ENCODE measurements around the gene JPT1.

Gene JPT1

GRCh38 chr17:75105126-75106080 lies 48.9 kb downstream of the JPT1 start:
- peak in 1 of 2 donors; percentile 9 for DNase-seq (ENCODE audit: low read depth in 2 of 2)

DNA sequence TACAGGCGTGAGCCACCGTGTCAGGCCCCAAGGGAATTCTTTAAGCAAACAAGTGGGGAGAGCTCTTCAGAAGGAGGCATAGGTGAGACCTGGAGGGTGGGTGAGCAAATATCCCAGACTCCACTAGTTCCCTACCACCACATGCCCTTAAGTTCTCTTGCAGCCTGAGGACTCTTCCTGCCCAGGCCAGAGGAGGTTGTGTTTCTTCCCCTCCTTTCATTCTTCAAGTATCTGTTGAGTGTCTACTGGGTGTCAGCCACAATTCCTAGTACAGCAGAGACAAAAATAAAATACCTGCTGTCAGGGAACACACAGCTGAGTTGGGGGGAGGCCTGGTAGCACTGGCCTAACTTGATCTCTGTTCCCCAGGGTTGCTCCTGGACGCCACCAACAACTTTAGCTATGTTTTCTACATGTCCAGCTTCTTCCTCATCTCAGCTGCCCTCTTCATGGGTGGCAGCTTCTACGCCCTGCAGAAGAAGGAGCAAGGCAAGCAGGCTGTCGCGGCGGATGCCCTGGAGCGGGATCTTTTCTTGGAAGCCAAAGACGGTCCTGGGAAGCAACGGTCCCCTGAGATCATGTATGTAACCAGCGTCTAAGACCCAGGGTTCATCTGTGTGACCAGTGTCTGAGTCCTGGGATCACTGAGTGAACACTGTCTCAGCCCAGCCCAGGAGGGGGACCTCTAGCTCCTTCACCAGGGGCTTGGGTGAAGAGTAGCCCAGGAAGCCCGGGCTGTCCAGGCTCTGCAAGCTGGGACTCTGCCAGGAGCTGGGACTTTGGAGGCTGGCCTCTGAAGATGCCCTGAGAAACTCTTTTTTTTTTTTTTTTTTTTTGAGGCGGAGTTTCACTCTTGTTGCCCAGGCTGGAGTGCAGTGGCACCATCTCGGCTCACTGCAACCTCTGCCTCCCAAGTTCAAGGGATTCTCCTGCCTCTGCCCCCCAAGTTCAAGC lies 50.4 kb downstream of the JPT1 start:
- no peak for DNase-seq (ENCODE audit: low read depth in 2 of 2)

- no peak for DNase-seq (ENCODE audit: low read depth in 2 of 2)
These were observed 51.9 kb downstream of the JPT1 start for GRCh38 chr17:75102385-75102821.

- no peak for DNase-seq (ENCODE audit: low read depth in 2 of 2)
These were observed 54.3 kb downstream of the JPT1 start for GRCh38 chr17:75099881-75100595.

DNA sequence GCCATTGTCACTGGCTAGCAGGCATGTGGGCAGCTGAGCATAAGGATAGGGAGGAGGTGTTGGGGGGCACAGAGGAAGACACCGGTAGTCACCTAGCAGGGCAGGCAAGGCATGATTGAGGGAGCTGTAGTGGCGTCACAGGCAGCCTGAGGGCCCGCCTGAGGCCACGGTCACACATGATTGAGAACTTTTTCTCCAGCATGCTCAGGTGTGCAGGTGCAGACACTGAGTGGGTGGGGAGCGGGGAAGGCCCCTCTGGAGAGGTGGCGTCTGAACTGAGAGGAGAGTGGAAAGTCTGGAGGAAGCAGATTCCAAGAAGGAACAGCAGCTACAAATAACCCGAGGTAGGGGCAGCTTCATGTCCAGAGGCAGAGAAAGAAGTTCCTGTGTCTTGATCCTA lies 55.5 kb downstream of the JPT1 start:
- no peak for DNase-seq (ENCODE audit: low read depth in 2 of 2)

DNA sequence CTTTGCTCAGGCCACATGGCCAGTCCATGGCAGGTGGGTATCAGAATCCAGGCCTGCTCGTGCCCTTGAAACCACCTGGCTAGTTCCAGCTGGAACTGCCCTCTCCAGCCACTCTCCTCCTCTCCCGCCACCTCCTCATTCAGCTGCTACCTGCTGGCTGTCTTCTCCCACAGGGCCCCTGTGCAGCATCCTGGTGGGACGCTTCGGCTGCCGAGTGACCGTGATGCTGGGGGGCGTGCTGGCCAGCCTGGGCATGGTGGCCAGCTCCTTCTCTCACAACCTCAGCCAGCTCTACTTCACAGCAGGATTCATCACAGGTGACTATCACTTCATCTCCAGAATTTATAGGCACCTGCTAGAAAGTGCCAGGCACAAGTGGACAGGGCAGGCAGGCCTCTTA lies 56.4 kb downstream of the JPT1 start:
- DNase-seq (ENCODE audit: low read depth in 2 of 2): no peak

- DNase-seq (ENCODE audit: low read depth in 2 of 2): no peak
These were observed 58.2 kb downstream of the JPT1 start for GRCh38 chr17:75096082-75096625.

DNA sequence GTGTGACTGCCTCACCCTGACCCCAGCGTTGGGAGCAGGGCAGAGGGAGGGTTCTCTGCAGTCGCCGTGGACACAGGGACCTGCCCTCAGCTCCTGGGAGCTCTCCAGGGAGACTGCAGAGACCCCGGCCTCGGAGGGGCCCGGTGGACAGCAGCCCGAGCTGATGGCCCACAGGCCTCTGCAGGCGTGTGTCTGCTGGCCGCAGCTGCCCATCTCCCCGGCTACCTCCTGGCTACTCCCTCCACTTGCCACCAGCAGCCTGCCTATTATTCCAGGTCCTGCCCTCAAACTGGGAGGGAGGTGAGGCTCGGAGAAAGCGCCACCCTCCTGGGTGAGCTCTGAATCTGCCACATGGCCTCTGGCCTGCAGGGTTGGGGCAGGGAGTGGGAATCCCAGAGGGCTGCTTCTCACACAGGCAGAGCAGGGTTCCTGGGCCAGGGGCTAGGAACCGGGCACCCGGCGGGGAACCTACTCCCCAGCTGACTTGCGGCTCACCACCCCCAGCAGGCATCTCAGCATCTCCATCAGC lies 59.4 kb downstream of the JPT1 start:
- DNase-seq (ENCODE audit: low read depth in 2 of 2): no peak

GRCh38 chr17:75093548-75094158 lies 60.7 kb downstream of the JPT1 start:
- DNase-seq (ENCODE audit: low read depth in 2 of 2): no peak

DNA sequence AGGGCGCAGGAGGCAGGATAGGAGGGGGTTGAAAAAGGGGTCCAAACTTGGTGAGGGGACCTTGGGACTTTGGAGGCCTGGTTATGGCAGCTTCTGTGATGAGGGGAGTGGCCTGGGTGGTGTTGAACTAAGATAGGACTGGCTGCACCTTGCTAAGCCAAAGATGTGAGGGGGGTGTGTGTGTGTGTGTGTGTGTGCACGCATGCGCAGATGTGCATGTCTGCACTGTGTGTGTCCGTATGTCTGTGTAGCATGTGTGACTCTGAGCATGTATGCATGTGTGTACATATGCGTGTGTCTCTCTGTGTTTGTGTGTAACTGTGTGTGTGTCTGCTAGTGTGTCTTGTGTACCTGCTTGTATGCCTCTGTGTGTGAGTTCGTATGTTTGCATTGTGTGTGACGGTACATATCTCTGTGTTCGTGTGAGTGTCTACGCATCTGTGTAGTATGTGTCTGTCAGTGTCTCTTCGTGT lies 62.4 kb downstream of the JPT1 start:
- DNase-seq (ENCODE audit: low read depth in 2 of 2): no peak

GRCh38 chr17:75090871-75091854 lies 63.1 kb downstream of the JPT1 start:
- DNase-seq (ENCODE audit: low read depth in 2 of 2): no peak

DNA sequence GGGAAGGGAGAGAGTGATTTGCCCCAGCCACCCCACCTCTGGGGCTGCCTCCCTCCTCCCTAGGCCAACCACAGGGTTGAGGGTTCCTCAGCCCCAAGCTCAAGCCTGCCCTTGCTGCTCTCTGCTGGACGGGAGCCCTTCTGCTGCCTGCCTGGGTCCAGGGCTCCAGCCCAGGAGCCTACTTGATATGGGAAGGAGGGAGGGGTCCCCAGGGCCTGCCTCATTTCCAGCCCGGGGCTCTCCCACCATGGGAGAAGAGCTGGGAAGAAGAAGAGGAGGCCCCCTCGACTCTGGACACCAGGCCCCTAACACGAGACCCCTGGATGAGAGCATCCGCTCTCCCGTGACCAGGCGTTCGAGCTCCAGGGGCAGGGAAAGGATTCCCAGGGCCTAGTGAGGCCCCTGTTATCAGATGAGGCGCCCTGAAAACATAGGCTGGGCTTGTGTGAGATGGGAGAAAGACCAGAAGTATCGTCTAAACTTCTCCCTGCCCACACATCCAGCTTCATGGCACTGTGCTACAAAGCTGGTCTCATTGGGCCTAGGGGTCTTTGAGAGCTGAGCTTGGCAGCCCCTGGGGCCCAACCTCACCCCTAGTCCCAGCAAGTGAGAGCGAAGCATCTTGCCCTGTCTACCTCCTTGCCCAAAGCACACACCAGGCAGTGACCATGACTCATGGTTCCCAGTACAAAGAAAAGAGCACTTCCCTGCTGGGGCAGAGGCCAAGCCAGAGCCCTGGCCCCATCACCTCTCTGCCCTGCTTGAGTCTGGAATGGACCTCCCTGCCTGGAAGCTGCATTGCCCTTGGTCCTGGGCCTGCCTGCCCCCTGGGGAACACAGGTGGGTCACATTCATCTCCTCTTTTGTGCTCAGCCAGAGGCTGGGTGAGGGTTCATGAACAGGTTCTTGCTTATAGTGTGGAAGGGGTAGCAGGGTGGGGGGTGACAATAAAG lies 65.6 kb downstream of the JPT1 start:
- no peak for DNase-seq (ENCODE audit: low read depth in 2 of 2)

- DNase-seq (ENCODE audit: low read depth in 2 of 2): no peak
These were observed 66.5 kb downstream of the JPT1 start, which contains the start of gene SLC16A5 for GRCh38 chr17:75087558-75088453. Gene SLC16A5 (plus strand): TSS chr17:75087954. CDS start chr17:75093637, 5,683 bp downstream.

DNA sequence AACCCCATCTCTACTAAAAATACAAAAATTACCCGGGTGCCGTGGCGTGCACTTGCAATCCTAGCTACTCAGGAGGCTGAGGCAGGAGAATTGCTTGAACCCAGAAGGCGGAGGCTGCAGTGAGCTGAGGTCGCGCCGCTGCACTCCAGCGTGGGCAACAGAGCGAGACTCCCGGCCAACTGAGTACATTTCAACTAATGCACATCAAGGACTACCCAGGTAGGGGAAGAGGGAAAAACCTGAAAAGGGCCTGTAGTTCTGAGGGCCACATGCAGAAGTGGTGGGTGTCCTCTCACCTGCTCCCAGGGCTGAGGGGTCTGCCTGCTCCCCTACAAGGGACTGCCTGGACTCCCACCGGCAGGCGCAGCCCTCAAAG lies 67.1 kb downstream of the JPT1 start:
- DNase-seq (ENCODE audit: low read depth in 2 of 2): no peak

DNA sequence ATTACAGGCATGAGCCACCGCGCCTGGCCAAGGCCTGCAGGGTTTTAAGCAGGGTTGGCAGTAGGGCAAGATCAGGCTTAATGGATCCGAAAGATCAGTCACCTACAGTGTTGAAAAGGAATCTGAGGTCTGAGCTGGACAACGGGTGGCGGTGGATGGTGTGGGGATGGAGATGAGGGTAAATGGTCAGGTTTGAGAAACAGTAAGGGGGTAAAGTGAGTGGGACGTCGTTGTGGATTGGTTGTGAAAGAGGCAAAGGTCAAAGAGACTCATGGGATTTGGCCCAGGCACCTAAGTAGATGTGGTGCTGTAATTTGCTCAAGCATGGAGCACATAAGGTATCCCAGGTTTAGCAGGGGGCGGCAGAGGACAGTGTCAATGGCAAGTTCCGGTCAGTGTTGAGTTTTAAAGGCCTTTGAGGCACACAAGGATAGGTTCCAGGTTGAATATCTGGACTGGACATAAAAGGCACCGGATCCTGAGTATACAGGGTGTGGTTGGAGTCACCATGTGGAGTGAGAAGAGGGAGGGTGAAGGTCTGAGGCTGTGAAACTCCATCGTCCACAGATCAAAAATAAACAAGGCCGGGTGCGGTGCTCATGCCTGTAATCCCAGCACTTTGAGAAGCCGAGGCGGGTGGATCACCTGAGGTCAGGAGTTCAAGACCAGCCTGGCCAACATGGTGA lies 67.7 kb downstream of the JPT1 start:
- no peak for DNase-seq (ENCODE audit: low read depth in 2 of 2)
